Tibial artery (tissue), 4 donors: ENCODE measurements around the gene ZSWIM7.

ENCODE experiments used
- DNase-seq, 2 donors: peaks; one replicate each; pipeline ENCODE4 v3.0.0-alpha.2; 2019
- H3K27ac ChIP-seq, 2 donors: fragments of 200-600 bp; sonication (generic) in 1 of 2; 1 replicate in 1 of 2; 2 replicates in 1 of 2; pipeline ENCODE4 v1.5.1; 2018 to 2019; ENCODE audit warnings: mild to moderate bottlenecking in 1 of 2
- H3K27me3 ChIP-seq, 2 donors: fragments of 200-600 bp; sonication (generic) in 1 of 2; one replicate each; pipeline versions ENCODE4 v1.5.1 to v1.6.0; 2016 to 2019
- H3K36me3 ChIP-seq, 3 donors: fragments of 200-600 bp; sonication (generic) in 2 of 3; one replicate each; pipeline ENCODE4 v1.5.1; 2016 to 2019; ENCODE audit warnings: mild to moderate bottlenecking in 2 of 3
- H3K4me1 ChIP-seq, 4 donors: fragments of 200-600 bp; sonication (generic) in 2 of 4; 1 replicate in 3 of 4; 2 replicates in 1 of 4; pipeline ENCODE4 v1.5.1; 2016 to 2019
- H3K4me3 ChIP-seq, 2 donors: fragments of 200-600 bp; sonication (generic) in 1 of 2; 1 replicate in 1 of 2; 2 replicates in 1 of 2; pipeline ENCODE4 v1.5.1; 2018 to 2019; ENCODE audit warnings: mild to moderate bottlenecking in 2 of 2
- H3K9me3 ChIP-seq, 3 donors: fragments of 200-600 bp; sonication (generic) in 1 of 3; one replicate each; pipeline ENCODE4 v1.5.1; 2016 to 2019
- intact Hi-C: fragments of 100-400 bp; cut with DNase I; formaldehyde crosslinking; loops from one replicate; pipeline ENCODE4 v1.15.0; 2023; ENCODE audit warnings: low total_unique reads
- TF ChIP-seq, protein P1 (sequence below), 2 experiments: fragments of 200-600 bp in 1 of 2; fragments of 450-650 bp in 1 of 2; IDR thresholded peaks; one replicate each; pipeline ENCODE4 v1.5.1; 2017 to 2019; ENCODE audit warnings: antibody characterized with exemption in 2 of 2, mild to moderate bottlenecking in 1 of 2, moderate library complexity in 1 of 2

Gene ZSWIM7

DNA sequence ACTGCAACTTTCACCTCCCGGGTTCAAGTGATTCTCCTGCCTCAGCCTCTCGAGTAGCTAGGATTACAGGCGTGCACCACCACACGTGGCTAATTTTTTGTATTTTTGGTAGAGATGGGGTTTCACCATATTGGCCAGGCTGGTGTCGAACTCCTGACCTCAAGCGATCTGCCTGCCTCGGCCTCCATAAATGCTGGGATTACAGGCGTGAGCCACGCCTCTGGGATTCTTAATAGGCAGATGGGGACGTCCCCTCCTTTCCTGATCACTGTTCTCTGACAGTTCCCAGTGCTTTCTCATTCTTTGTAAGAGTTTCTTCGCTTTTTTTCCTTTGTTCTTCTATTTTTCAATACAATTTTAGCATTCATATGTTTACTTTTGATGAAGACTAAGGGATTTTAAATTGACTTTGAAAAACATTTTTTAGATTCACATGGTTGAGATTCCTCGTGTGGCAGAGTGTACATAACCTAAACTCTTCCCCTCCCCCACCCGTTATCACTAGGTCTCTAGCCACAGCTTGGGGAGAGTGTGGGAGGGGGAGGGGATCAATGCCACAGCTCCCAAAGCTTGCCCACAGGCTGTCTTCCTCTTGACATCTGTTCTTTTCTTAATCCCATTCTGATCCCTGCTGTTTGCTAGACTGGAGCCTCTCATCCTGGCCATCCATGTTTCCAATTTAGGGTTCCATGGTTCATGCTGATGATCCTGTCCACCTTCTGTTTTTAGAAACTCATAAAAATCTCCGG, 43.5 kb downstream of the ZSWIM7 start:
- intact Hi-C loops = no loop called here
- Histone ChIP-seq H3K27ac (no peak overlapping the region), H3K9me3 (no peaks in the 10 kb centered on the region), H3K4me1 (peaks cover 0 to 3% (median 0%) of the 10 kb centered on the region in 4 donors), H3K27me3 (no peaks in the 10 kb centered on the region), H3K36me3 (no peaks in the 10 kb centered on the region), H3K4me3 (no peak overlapping the region)
- no peak for DNase-seq
- TF ChIP-seq, protein P1, sequence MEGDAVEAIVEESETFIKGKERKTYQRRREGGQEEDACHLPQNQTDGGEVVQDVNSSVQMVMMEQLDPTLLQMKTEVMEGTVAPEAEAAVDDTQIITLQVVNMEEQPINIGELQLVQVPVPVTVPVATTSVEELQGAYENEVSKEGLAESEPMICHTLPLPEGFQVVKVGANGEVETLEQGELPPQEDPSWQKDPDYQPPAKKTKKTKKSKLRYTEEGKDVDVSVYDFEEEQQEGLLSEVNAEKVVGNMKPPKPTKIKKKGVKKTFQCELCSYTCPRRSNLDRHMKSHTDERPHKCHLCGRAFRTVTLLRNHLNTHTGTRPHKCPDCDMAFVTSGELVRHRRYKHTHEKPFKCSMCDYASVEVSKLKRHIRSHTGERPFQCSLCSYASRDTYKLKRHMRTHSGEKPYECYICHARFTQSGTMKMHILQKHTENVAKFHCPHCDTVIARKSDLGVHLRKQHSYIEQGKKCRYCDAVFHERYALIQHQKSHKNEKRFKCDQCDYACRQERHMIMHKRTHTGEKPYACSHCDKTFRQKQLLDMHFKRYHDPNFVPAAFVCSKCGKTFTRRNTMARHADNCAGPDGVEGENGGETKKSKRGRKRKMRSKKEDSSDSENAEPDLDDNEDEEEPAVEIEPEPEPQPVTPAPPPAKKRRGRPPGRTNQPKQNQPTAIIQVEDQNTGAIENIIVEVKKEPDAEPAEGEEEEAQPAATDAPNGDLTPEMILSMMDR (IDR thresholded peaks at IDR 0.05) = no peak

DNA sequence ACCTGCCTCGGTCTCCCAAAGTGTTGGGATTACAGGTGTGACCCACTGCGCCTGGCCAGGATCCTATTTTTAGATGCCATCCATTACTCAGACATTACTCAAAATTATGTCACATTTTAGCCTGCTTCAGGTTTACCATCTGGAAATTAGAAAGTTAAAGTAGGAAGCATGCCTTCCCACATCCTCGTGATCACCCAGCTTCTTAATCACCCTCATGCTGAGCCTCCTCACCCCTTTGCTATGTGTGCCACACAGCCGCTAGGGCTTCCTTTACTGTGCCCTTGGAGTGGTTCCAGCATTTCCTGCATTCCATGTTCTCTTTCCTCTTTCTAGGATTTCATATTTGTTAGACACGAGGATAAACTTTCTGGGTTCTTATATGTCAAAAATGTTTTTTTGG, 45.3 kb downstream of the ZSWIM7 start:
- H3K9me3 ChIP-seq = no peaks in the 10 kb centered on the region
- no peak for DNase-seq
- H3K27me3 ChIP-seq = peaks cover 0 to 2% of the 10 kb centered on the region in 2 donors
- H3K4me1 ChIP-seq = peaks cover 0 to 3% (median 0%) of the 10 kb centered on the region in 4 donors
- no peak overlapping the region for H3K4me3 ChIP-seq
- H3K36me3 ChIP-seq = no peaks in the 10 kb centered on the region
- intact Hi-C loops = no loop called here
- H3K27ac ChIP-seq = no peak overlapping the region
- TF ChIP-seq, protein P1 (IDR thresholded peaks at IDR 0.05) = no peak

DNA sequence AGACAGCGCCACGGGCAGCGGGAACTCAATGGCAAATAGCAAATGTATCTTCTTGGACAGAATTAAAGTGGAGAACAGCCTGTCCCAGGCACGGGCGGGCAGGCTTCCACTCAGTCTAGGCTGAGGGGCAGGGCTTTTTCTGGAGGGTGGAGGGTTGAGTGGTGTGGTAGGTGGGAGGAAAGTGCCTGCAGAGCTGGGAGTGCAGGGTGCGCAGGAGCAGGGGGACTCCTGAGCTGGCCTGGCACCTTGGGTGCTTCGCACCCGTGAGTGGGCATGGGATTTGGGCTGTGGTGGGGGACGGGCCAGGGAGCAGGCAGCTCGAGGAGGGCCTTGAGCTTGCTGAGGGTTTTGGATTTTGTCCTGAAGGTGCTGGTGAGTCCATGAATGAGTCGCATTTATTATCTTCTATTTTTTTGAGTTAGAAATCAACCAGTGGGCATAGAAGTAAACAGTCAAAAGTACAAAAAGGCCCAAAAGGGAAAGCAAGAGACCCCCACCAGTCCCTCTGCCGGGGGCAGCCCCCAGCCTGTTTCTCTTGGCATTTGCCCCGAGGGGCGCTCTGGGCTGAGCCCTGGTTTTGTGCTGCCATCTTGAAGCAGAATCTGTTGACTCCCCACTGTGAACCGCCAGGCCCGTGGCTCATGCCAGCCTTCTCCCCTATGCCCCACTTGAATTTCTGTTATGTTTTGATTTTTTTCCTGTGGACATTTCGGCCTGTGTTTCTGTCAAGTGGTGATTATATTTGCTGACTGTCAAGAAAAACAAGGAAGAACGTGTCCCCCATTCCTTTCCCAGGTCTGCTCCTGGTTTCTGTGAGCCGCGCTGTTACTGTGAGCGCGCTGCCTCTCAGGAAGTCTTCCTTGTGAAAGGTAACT, 46.4 kb downstream of the ZSWIM7 start:
- Histone ChIP-seq H3K27ac (no peak overlapping the region), H3K36me3 (no peaks in the 10 kb centered on the region), H3K27me3 (peaks cover 0 to 8% of the 10 kb centered on the region in 2 donors), H3K4me1 (no peaks in the 10 kb centered on the region), H3K4me3 (no peak overlapping the region), H3K9me3 (no peaks in the 10 kb centered on the region)
- no peak for DNase-seq
- intact Hi-C loops = no loop called here
- TF ChIP-seq, protein P1 (IDR thresholded peaks at IDR 0.05) = no peak

DNA sequence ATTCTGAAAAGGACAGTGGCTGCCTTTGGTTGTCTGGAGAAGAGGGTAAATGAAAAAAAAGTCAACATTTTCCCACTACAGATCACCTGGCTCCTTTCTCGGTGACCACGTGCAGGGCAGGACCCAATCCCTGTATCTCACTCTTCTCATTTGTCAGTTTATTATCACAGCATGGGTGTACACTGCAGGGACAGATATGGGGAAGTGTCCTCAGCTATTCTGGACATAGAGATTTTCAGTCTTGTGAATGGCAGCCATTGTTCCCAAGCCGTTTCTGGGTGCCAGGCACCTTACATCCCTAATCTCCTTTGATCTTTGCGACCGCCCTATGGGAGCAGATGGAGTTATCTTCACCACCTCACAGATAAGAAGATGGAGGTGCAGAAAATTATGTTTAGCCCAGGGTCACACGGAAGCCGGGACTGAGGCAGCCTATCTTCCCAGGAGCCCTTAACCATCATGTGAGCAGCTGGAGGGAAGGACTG, 47.4 kb downstream of the ZSWIM7 start:
- no peak overlapping the region for H3K27ac ChIP-seq

DNA sequence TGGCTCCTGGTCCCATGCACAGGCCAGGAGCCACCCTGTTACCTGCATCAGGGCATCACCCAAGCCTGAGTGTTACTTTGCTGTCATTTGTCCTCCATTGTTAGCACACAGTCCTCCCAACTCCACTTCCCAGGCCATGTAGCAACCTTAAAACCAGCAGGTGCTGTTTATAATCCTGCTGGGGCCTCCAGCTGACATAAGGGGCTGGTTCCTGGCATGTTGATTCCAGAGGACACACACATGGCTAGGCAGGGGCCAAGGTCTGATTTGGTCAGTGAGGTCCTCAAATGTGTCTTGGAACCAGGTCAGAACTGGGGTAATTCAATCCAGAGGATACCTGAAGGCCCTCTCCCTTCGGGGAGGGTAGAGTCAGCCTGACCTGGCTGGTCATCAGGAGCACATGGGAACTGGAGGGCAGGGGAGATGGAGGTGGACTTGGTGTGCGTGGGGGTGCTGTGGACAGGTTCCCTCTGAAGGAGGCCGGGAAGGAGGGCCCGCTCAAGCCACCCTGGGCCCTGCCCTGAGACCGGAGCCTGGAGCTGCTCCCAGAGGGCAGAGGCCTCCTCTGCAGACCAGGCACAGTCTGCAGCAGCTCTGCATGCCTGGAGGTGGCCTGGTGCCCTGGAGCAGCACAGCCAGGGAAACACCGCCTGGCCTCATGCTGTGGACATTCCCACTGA, 48.0 kb downstream of the ZSWIM7 start:
- no peak overlapping the region for H3K4me3 ChIP-seq
- H3K36me3 ChIP-seq = no peaks in the 10 kb centered on the region
- intact Hi-C loops = no loop called here
- no peak overlapping the region for H3K27ac ChIP-seq
- TF ChIP-seq, protein P1 (IDR thresholded peaks at IDR 0.05) = no peak
- H3K9me3 ChIP-seq = no peaks in the 10 kb centered on the region
- H3K27me3 ChIP-seq = peaks cover 0 to 22% of the 10 kb centered on the region in 2 donors
- no peak for DNase-seq
- peaks cover 0 to 4% (median under 1%) of the 10 kb centered on the region in 4 donors for H3K4me1 ChIP-seq

More for the DNA sequence above, 47.4 kb downstream of the ZSWIM7 start:
- no peaks in the 10 kb centered on the region for H3K36me3 ChIP-seq
- TF ChIP-seq, protein P1 (IDR thresholded peaks at IDR 0.05) = no peak
- DNase-seq = no peak
- no peak overlapping the region for H3K4me3 ChIP-seq
- no peaks in the 10 kb centered on the region for H3K9me3 ChIP-seq
- intact Hi-C loops = no loop called here
- H3K27me3 ChIP-seq = peaks cover 0 to 18% of the 10 kb centered on the region in 2 donors
- peaks cover 0 to 4% (median 0%) of the 10 kb centered on the region in 4 donors for H3K4me1 ChIP-seq
